GM18858 (cell line): ENCODE measurements around the gene DDX46.
"Not testable (repeated sequence)": the region's sequence is repeated elsewhere in the genome, so short reads cannot be mapped to it uniquely, and the experiment has no call there.

ENCODE experiments used
- ATAC-seq: cut with Tn5 transposase; IDR thresholded peaks from one replicate; pipeline ENCODE4 v1.9.1; 2021; ENCODE audit not compliant: unreplicated experiment

DDX46 gene

GRCh38 chr5:134758504-134759341 lies at the start of gene DDX46:
TSS of gene DDX46 (plus strand) at chr5:134758779. CDS start at chr5:134758939, 160 bp downstream.
- ATAC-seq: peak; percentile 92

- no peak for ATAC-seq
Observed at GRCh38 chr5:134714120-134714519, 44.5 kb upstream of the DDX46 start.

GRCh38 chr5:134714541-134714940 lies 44.0 kb upstream of the DDX46 start:
- no peak for ATAC-seq

DNA sequence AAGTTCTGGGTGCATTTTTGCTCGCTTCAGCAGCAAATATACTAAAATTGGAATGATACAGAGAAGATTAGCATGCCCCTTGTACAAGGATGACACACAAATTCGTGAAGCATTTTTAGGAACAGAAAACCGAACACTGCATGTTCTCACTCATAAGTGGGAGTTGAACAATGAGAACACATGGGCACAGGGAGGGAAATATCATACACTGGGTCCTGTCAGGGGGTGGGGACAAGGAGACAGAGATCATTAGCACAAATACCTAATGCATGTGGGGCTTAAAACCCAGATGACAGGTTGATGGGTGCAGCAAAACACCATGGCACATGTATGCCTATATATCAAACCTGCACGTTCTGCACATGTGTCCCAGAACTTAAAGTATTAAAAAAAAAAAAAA lies 43.1 kb upstream of the DDX46 start:
- ATAC-seq: not testable (repeated sequence)

GRCh38 chr5:134724872-134725271 lies 33.7 kb upstream of the DDX46 start:
- no peak for ATAC-seq

DNA sequence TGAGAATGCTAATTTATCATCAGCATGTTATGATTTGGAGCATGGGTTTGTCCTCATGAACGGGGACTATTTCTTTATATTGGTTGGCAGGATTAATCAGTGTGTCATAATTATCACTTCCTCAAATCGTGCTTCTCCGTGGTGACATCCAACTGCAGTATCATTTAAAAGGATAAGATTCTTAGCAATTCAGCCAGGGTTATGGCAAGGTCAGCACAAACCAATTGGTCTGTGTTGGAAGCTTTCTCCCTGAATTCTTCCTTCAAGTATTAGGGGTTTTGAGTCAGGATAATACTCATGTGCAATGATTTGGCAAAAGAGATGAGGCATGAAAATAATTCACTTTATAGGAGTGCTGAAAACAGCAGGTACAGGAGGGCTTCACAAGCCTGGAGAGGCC lies 25.8 kb upstream of the DDX46 start:
- ATAC-seq: no peak

DNA sequence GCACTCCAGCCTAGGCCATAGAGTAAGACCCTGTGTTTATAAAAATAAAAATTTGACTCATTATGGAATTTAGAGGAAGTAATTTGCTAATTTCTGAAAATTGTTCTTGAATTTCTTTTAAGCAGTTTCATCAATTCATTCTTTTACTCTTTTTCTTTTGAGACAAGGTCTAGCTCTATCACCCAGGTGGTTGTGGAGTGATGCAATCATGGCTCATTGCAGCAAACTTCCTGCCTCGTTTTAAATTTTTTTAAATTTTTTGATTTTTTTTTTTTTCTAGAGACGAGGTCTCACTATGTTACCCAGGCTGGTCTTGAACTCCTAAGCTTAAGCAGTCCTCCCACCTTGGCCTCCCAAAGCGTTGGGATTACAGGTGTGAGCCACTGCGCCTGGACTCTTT lies 23.3 kb upstream of the DDX46 start:
- ATAC-seq: no peak

DNA sequence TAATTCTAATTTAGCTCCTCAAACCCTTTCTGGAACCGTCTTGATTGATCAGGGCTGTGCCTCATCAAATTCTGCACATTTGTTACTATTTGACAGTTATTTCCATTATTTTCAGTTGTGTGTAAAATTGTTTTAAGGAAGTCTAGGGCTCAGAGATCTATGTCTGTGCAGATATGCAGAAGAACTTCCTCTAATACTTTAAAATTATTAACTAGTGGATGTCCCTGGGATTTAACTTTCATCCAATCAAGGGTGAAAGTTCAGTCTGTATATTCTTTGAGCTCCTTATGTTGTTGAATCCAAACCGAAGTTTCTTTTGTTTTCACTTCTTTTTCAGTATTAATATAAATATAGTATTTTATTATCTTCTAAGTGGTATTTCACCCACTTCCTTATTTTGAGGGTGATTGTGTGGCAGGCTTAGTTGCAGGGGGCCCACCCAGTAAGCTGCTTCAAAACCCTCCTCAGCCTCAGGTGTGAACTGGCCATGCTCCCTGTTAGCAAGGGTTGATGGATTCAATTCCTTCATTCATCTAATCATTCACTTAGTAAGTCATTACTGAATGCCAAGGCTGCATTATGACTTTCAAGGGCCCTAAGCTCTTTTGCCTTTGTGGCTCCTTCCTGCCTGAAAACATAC lies 22.3 kb upstream of the DDX46 start:
- ATAC-seq: no peak

DNA sequence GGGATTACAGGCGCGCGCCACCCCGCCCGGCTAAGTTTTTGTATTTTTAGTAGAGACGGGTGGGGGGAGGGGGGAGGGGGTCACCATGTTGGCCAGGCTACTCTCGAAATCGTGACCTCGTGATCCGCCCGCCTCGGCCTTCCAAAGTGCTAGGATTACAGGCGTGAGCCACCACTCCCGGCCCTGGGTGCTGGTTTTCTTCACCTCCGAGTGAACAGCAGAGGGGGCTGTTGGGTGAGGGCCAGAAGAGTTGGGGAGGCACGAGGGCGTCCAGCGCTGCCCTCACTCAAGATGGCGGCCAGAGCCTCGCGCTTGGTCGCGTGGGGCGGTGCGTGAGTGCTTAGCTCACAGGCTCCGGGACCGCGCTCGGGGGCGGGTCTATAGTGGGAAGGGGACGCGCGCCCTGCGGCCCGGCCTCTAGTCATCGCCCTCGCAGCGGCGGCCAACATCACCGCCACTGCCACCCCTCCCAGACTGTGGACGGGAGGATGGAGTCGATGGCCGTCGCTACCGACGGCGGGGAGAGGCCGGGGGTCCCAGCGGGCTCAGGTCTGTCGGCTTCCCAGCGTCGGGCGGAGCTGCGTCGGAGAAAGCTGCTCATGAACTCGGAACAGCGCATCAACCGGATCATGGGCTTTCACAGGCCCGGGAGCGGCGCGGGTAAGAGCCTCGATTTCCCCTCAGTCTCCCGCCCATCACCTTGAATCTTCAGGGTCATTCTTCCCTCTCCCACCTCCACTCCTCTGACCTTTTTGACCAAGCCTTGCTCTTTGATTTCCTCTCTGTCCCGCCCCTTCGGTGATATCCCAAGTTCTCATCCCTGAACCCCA lies 20.2 kb upstream of the DDX46 start, which contains the start of gene CAMLG:
Gene CAMLG (plus strand): TSS at position 416 of the 830 bp plus-strand sequence. CDS start 73 bp downstream, at position 489.
- ATAC-seq: peak; percentile 88

DNA sequence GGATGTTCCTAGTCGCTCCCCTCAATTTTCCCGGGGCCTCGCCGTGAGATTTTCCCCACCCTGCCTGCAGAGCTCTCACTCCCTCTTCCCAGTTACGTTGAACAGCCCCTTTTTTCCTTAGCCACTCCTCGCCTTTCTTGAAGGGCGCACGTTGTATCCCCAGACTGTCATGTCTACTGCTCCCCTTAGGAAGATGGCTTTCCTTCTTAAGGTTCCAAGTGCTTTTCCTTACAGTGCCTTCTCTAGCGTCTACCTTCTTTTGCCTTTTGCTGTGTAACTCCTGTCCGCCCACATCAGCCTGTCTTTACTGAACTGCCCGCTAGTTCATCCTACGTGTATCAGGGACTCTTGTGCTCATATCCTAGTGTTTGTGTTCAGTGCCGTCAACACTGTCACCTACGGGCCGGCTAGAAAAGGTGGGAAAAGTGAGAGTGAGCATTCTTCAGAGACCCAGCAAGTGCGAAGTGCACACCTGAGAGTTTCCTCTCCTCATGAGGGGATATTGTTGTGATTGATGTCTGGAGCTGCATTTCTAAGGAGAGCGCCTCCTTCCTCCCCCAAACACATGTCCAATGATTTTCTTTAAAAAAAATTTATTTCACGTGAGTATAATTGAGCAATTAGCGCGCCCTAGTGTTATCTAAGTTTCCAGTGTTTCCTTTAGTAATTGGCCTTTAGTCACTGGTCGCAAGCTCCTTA lies 19.5 kb upstream of the DDX46 start:
- no peak for ATAC-seq

GRCh38 chr5:134741052-134741451 lies 17.5 kb upstream of the DDX46 start:
- ATAC-seq: no peak

- ATAC-seq: no peak
Observed at GRCh38 chr5:134742134-134742533, 16.4 kb upstream of the DDX46 start.

- no peak for ATAC-seq
Observed at GRCh38 chr5:134749415-134749814, 9.2 kb upstream of the DDX46 start.

GRCh38 chr5:134758176-134758503 lies 439 bp upstream of the DDX46 start:
- ATAC-seq: no peak

DNA sequence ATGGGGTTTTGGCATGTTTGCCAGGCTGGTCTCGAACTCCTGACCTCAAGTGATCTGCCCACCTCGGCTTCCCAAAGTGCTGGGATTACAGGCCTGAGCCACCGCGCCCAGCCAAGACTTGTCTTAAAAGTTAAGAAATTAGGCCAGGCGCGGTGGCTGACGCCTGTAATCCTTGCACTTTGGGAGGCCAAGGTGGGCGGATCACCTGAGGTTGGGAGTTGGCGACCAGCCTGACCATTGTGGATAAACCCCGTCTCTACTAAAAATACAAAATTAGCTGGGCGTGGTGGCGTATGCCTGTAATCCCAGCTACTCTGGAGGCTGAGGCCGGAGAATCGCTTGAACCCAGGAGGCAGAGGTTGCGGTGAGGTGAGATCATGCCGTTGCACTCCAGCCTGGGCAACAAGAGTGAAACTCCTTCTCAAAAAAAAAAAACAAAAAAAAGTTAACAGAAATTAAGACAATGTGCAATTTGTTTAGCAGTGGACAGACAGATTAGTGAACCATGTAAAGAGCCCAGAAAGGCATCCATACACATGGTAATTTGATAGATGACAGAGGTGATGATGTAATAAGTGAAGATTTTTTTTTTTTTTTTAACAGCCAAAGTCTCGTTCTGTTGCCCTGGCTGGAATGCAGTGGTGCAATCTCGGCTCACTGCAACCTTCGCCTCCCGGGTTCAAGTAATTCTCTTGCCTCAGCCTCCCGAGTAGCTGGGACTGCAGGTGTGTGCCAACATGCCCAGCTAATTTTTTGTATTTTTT lies 9.1 kb downstream of the DDX46 start:
- ATAC-seq: not testable (repeated sequence)

DNA sequence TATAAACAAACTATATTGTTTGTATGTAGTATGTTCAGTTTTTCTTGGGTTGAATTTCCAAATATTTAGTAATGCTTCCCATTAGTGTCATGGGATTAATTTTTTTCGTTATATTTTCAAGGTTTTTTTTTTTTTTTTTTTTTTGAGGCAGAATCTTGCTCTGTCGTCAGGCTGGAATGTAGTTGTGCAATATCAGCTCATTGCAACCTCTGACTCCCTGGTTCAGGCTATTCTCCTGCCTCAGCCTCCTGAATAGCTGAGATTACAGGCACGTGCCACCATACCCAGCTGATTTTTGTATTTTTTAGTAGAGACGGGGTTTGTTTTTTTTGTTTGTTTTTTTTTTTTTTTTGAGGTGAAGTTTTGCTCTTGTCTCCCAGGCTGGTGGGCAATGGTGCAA lies 10.6 kb downstream of the DDX46 start:
- ATAC-seq: no peak

DNA sequence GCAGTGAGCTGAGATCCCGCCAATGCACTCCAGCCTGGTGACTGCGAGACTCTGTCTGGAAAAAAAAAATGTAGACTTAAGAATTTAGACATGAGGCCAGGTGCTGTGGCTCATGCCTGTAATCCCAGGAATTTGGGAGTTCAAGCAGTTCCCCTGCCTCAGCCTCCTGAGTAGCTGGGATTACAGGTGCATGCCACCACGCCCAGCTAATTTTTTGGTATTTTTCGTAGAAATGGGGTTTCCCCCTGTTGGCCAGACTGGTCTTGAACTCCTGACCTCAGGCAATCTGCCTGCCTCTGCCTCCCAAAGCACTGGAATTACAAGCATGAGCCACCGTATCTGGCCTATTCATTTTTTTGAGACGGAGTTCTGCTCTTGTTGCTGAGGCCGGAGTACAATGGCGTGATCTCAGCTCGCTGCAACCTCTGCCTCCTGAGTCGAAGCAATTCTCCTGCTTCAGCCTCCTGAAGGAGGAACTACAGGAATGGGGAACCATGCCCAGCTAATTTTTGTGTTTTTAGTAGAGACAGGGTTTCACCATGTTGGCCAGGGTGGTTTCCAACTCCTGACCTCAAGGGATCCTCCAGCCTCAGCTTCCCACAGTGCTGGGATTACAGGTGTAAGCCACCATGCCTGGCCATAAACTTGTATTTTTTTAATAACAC lies 14.0 kb downstream of the DDX46 start:
- ATAC-seq: no peak

GRCh38 chr5:134777366-134777765 lies 18.8 kb downstream of the DDX46 start:
- ATAC-seq: no peak

DNA sequence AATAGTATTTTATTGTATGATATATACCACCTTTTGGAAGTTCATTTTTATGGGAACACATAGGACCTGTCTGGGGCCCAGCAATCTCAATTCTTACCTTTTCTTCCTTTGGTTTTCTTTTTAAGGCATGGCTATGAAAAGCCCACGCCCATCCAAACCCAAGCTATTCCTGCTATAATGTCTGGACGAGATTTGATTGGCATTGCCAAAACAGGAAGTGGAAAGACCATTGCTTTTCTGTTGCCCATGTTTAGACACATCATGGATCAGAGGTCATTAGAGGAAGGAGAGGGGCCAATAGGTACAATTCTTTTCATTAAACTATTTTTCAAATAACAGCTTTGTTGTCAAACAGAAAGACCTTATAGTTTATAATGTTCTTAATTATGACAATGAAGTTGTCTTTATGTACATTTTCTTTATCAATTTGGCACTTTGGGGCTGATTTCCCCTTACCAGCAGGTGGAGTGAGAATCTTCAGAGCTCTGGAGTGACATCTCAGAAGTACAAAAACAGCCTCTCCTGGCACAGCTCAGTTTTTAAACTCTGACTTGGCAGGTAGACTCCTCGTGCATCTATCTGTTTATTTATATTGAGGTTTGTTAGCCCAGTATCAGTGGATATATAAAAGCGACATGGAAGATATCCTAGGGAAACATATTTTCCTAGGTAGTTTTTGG lies 25.8 kb downstream of the DDX46 start:
- no peak for ATAC-seq
